ENCODE data around the gene SLC37A2. TPM values are rescaled to one million over a fixed set of nuclear protein-coding genes. Genes with fewer than 3 reads are reported as not detected.
"Not testable (repeated sequence)": the region's sequence is repeated elsewhere in the genome, so short reads cannot be mapped to it uniquely, and the experiment has no call there.

SLC37A2 gene
- total RNA-seq, 1 experiment from 2014 or later: 13.8 TPM

DNA sequence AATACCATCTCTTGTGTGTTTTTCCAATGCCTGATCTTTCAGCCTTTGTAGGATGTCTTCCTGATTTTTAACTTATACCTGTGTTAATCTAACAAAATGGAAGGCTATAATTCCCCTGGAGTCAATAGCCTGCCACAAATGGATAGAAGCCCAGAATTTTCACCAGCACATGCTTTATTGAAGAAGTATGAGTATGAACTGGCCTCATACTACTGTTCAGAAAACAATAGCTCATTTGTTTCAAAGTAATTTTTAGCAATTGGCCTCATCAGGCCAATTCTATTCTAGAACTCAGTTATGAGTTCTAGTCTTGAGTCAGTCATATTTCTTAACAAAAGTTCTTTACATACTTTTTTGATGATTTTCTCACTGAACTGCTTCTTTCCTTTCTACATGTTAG lies 40.6 kb upstream of the SLC37A2 start:
- intact Hi-C loops (cut with micrococcal nuclease; ENCODE audit: unreplicated experiment): no loop called here
- no peak for DNase-seq
- ChIA-PET CTCF (no interaction called here), POLR2A (no interaction called here)
- H3K4me1 ChIP-seq: peaks cover 10% of the 10 kb centered on the region
- no peaks in the 10 kb centered on the region for H3K27me3 Mint-ChIP-seq (ENCODE audit: insufficient read depth, unreplicated experiment)
- H3K27me3 ChIP-seq (replicated peaks; ENCODE audit: control insufficient read depth, insufficient read depth, low read length): no peaks in the 10 kb centered on the region
- no peak overlapping the region for H3K27ac Mint-ChIP-seq (ENCODE audit: unreplicated experiment)
- TF ChIP-seq, protein P1, sequence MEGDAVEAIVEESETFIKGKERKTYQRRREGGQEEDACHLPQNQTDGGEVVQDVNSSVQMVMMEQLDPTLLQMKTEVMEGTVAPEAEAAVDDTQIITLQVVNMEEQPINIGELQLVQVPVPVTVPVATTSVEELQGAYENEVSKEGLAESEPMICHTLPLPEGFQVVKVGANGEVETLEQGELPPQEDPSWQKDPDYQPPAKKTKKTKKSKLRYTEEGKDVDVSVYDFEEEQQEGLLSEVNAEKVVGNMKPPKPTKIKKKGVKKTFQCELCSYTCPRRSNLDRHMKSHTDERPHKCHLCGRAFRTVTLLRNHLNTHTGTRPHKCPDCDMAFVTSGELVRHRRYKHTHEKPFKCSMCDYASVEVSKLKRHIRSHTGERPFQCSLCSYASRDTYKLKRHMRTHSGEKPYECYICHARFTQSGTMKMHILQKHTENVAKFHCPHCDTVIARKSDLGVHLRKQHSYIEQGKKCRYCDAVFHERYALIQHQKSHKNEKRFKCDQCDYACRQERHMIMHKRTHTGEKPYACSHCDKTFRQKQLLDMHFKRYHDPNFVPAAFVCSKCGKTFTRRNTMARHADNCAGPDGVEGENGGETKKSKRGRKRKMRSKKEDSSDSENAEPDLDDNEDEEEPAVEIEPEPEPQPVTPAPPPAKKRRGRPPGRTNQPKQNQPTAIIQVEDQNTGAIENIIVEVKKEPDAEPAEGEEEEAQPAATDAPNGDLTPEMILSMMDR (IDR thresholded peaks at IDR 0.05; ENCODE audit: insufficient read depth in 1 of 2, low read depth in 1 of 2, low read length in 1 of 2, severe bottlenecking in 1 of 2, unreplicated experiment in 1 of 2): no peak
- peaks cover 8% of the 10 kb centered on the region for H3K4me1 Mint-ChIP-seq (ENCODE audit: low read depth, unreplicated experiment)
- H3K36me3 Mint-ChIP-seq (ENCODE audit: insufficient read depth, unreplicated experiment): no peaks in the 10 kb centered on the region
- no peak overlapping the region for H3K4me3 Mint-ChIP-seq (ENCODE audit: unreplicated experiment)
- H3K36me3 ChIP-seq (ENCODE audit: control insufficient read depth, insufficient read depth, low read length): no peaks in the 10 kb centered on the region
- H3K9me3 Mint-ChIP-seq (ENCODE audit: unreplicated experiment): peaks cover 3% of the 10 kb centered on the region
- H3K9me3 ChIP-seq: no peaks in the 10 kb centered on the region
- no TSS peak for BruUV-seq (replicated peaks)
- H3K4me3 ChIP-seq (ENCODE audit: low read depth, low read length): no peak overlapping the region

DNA sequence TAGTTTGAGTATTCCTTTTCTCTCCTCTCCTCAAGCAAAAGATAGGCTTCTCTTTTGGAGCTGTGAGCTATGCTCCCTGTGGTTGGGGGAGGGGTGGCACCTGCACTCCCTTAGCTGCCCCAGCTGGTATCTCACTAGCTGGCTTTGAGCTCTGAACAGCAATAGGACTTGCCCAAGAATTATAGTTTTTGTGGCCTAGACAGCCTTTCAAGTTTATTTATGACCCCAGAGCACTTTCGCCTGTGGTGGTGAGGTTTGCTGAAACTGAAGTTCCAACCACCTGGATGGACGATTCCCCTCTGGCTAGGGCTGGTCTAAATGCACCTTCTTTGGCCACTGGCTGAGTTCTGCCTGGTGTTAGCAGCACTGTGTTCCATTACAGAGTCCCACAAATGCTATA lies 37.1 kb upstream of the SLC37A2 start:
- no peak for DNase-seq
- no peaks in the 10 kb centered on the region for H3K27me3 ChIP-seq (replicated peaks; ENCODE audit: control insufficient read depth, insufficient read depth, low read length)
- H3K4me1 Mint-ChIP-seq (ENCODE audit: low read depth, unreplicated experiment): peaks cover 2% of the 10 kb centered on the region
- intact Hi-C loops (cut with micrococcal nuclease; ENCODE audit: unreplicated experiment): no loop called here
- peaks cover 19% of the 10 kb centered on the region for H3K9me3 Mint-ChIP-seq (ENCODE audit: unreplicated experiment)
- TF ChIP-seq, protein P1 (IDR thresholded peaks at IDR 0.05; ENCODE audit: insufficient read depth in 1 of 2, low read depth in 1 of 2, low read length in 1 of 2, severe bottlenecking in 1 of 2, unreplicated experiment in 1 of 2): no peak
- H3K36me3 ChIP-seq (ENCODE audit: control insufficient read depth, insufficient read depth, low read length): no peaks in the 10 kb centered on the region
- H3K4me3 ChIP-seq (ENCODE audit: low read depth, low read length): no peak overlapping the region
- H3K27me3 Mint-ChIP-seq (ENCODE audit: insufficient read depth, unreplicated experiment): peaks cover 5% of the 10 kb centered on the region
- no peak overlapping the region for H3K27ac Mint-ChIP-seq (ENCODE audit: unreplicated experiment)
- no peak overlapping the region for H3K4me3 Mint-ChIP-seq (ENCODE audit: unreplicated experiment)
- H3K4me1 ChIP-seq: no peaks in the 10 kb centered on the region
- ChIA-PET CTCF (no interaction called here), POLR2A (no interaction called here)
- BruUV-seq (replicated peaks): no TSS peak
- no peaks in the 10 kb centered on the region for H3K36me3 Mint-ChIP-seq (ENCODE audit: insufficient read depth, unreplicated experiment)
- peaks cover 7% of the 10 kb centered on the region for H3K9me3 ChIP-seq

DNA sequence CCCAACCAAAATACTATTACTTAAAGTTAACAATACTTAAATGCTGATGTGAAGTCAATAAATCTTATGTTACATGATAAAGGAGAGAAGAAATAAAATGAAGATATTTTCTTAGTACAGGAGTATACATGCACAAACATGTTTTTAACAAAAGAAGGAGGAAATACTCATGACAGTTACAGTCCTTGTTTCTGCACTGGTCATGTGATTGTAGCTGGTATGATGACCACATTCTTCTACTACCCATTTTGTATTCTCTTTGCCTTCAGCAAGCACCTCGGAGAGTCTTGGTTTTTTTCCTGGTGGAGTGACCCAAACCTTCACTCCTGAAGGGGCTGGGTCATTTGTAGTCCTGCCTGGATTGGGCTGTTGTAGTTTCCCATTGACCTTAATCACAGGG lies 33.7 kb upstream of the SLC37A2 start:
- intact Hi-C loops (cut with micrococcal nuclease; ENCODE audit: unreplicated experiment); H3K27me3 Mint-ChIP-seq (ENCODE audit: insufficient read depth, unreplicated experiment); H3K4me3 Mint-ChIP-seq (ENCODE audit: unreplicated experiment); H3K36me3 Mint-ChIP-seq (ENCODE audit: insufficient read depth, unreplicated experiment); H3K9me3 ChIP-seq; H3K4me1 ChIP-seq; CTCF ChIA-PET; H3K4me1 Mint-ChIP-seq (ENCODE audit: low read depth, unreplicated experiment); H3K36me3 ChIP-seq (ENCODE audit: control insufficient read depth, insufficient read depth, low read length); H3K27ac Mint-ChIP-seq (ENCODE audit: unreplicated experiment); POLR2A ChIA-PET; DNase-seq; BruUV-seq (replicated peaks); H3K27me3 ChIP-seq (replicated peaks; ENCODE audit: control insufficient read depth, insufficient read depth, low read length); H3K4me3 ChIP-seq (ENCODE audit: low read depth, low read length): not testable (repeated sequence)
- peaks cover 34% of the 10 kb centered on the region for H3K9me3 Mint-ChIP-seq (ENCODE audit: unreplicated experiment)

DNA sequence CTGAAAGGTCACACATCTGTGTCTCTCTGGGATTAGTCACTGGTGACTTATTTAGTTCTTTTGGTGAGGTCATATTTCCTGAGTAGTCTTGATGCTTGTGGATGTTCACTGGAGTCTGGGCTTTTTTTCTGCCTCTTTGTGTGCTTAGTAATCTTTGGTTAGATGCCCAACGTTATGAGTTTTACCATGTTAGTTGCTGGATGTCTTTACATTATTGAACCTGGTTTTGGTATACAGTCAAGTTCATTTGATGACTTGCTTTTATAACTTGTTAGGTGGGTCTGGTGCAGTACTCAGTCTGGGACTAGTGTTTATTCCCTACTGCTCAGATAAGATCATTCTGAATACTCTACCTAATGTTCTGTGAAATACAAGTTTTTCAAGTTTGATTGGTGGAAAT lies 26.2 kb upstream of the SLC37A2 start:
- Mint-ChIP-seq H3K36me3 (ENCODE audit: insufficient read depth, unreplicated experiment) (no peaks in the 10 kb centered on the region), H3K4me1 (ENCODE audit: low read depth, unreplicated experiment) (no peaks in the 10 kb centered on the region), H3K27me3 (ENCODE audit: insufficient read depth, unreplicated experiment) (no peaks in the 10 kb centered on the region), H3K4me3 (ENCODE audit: unreplicated experiment) (no peak overlapping the region), H3K9me3 (ENCODE audit: unreplicated experiment) (peaks cover 45% of the 10 kb centered on the region), H3K27ac (ENCODE audit: unreplicated experiment) (no peak overlapping the region)
- no peak overlapping the region for H3K4me3 ChIP-seq (ENCODE audit: low read depth, low read length)
- ChIA-PET POLR2A (no interaction called here), CTCF (no interaction called here)
- intact Hi-C loops (cut with micrococcal nuclease; ENCODE audit: unreplicated experiment): no loop called here
- peaks cover 10% of the 10 kb centered on the region; the same call in 1 of the 2 replicates for H3K9me3 ChIP-seq
- DNase-seq: no peak
- no peaks in the 10 kb centered on the region for H3K4me1 ChIP-seq
- no TSS peak for BruUV-seq (replicated peaks)
- H3K36me3 ChIP-seq (ENCODE audit: control insufficient read depth, insufficient read depth, low read length): no peaks in the 10 kb centered on the region; the same call in 1 of the 2 replicates
- TF ChIP-seq, protein P1 (IDR thresholded peaks at IDR 0.05; ENCODE audit: insufficient read depth in 1 of 2, low read depth in 1 of 2, low read length in 1 of 2, severe bottlenecking in 1 of 2, unreplicated experiment in 1 of 2): no peak
- no peaks in the 10 kb centered on the region for H3K27me3 ChIP-seq (replicated peaks; ENCODE audit: control insufficient read depth, insufficient read depth, low read length)
